GM21360 (cell line): ENCODE data around the gene SLAMF7.
"Not testable (repeated sequence)": the region's sequence is repeated elsewhere in the genome, so short reads cannot be mapped to it uniquely, and the experiment has no call there.

Experiments
- ATAC-seq: cut with Tn5 transposase; IDR thresholded peaks from one replicate; pipeline ENCODE4 v1.9.1; 2021; ENCODE audit warnings: mild to moderate bottlenecking, moderate library complexity; ENCODE audit not compliant: unreplicated experiment

Gene SLAMF7

DNA sequence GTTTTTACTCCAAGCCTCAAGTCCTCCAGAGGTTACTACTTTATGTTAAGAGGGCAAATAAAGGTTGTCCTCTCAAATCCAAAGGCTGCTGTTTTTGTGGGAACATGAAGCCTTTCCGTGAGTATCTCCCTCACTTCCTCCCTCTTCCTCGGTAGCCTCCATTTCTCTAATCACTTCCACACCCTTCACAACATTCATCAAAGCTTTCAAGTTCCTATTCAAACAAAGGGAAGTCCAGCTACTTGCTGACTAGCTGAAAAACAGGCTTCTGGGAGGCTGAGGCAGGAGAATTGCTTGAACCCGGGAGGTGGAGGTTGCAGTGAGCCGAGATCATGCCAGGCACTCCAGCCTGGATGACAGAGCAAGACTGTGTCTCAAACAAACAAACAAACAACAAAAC is 20.8 kb upstream of the SLAMF7 start:
- ATAC-seq = no peak

DNA sequence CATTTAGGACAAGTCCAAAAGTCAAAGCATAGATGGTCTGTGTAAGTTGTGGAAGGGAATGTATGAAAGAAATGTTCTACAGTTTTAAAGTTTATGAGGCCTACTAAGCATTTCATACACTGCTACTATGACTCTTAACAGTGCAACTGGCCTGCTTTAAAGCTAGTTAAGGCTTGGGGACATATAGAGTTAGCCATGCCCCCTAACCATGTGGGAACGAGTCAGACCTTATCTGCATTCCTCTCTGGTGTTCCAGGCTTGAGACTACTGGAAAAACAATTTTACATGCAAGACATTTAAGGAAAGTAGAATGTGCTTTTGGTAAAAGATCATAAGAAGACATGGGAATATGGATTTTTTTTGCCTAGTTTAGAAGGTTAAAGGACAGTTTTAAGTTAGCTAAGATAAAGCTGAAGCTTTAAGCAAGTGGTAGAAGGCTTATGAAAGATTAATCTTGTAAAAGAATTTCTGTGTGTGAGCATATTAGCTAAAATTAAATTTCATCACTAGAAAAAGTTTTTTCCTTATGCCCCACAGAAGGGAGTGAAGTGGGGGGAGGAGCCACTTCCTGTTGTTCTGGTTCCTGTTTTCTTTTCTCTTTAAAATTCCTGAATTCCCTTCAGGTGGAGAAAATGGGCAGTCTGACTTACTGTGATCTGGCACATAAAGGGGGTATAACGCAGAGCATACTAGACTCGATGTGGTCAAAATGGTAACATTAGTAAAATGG is 18.5 kb upstream of the SLAMF7 start:
- no peak for ATAC-seq

- no peak for ATAC-seq
Measured at GRCh38 chr1:160721473-160721872, 17.6 kb upstream of the SLAMF7 start.

- no peak for ATAC-seq
Measured at GRCh38 chr1:160722726-160723125, 16.3 kb upstream of the SLAMF7 start.

DNA sequence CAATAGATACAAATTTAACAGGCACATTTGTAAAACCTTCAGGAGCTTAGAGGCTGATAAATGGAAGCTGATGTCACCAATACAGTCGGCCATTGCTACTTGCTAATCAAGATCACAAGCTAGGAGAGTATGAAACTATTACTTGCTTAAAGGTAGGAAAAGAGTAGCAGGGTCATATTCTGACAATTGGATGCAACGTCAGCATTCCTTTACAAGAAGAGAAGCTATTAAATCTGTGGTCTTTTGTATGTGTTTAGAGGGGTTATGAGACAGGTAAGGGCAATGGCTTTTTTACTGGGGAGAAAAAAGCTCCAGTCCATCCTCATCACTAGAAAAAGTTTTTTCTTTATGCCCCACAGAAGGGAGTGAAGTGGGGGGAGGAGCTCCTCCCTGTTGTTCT is 15.7 kb upstream of the SLAMF7 start:
- ATAC-seq = no peak

DNA sequence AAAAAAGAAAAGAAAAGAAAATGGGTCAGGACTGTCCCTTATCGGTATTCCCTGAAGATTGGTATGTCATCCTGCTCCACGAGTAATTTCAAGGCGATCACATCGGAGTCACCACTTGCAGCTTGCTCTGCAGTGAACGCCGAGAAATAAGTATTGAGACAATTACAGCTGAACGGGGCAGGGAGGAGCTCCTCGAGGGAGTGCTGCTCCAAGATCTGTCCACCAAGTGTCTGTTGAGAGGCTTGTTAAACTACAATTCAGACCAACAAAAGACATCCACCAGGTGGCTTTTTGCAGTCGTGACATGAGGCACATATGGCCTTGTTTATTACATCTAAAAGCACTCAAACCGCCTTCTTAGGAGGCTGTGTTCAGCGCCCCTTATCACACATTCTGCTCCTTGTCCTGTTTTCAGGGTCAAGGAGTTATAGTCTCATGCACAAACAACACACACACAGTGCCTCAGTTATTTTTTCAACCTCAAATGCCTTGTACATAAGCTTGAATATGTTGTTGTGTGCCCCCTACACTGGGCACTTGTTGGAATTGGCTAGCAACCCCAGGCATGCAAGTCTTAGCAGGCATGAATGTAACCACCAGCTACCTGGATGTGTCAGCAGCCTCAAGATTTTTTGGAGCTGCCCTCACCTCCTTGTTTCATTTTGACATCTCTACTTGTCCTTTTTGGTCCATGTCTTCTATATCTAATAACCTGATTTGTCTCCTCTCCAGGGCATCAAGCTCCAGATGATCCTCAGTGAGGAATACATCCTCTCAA is 14.4 kb upstream of the SLAMF7 start:
- ATAC-seq = no peak

GRCh38 chr1:160726114-160726497 is 12.9 kb upstream of the SLAMF7 start:
- ATAC-seq = no peak

DNA sequence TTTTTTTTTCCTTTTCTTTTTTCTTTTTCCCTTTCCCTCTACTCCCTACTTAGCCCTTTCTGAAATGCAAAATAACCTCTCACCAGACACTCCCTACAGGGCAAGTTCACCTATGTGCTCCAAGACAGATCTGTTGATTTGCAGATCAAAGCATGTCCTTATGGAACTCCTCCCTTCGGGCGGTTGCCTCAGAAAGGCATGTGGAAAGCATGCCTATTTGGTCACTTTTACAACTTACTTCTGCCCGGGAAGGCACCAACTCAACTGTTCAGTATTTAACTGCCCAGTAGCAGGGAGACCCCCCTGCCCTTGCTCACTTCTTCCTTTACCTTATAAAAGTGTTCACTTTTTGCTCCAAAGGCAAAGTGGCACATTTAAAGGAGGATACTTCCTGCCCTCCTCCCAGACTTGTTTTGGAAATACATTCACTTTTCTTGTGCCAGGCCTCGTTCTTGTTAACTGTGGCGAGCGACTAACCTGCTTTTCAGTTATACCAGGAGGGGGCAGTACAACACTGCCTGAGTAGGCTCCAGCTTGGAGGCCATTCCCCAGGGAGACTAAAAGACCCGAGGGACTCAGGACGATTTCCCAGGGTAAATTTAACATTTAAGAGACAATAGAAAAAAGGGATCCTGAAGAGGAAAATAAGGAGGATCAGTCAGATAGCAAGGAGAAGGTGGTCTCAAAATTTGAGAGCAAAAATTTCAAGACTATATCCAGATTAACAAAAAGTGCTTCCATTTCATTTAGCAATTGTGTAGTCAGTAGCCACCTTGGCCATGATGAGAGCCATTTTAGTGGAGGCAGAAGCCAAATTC is 12.3 kb upstream of the SLAMF7 start:
- no peak for ATAC-seq

GRCh38 chr1:160727316-160727640 is 11.8 kb upstream of the SLAMF7 start:
- no peak for ATAC-seq

DNA sequence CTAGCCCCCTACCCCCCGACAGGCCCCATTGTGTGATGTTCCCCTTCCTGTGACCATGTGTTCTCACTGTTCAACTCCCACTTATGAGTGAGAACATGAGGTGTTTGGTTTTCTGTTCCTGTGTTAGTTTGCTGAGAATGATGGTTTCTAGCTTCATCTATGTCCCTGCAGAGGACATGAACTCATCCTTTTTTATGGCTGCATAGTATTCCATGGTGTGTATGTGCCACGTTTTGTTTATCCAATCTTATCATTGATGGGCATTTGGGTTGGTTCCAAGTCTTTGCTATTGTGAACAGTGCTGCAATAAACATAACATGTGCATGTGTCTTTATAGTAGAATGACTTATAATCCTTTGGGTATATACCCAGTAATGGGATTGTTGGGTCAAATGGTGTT is 7.5 kb upstream of the SLAMF7 start:
- ATAC-seq = not testable (repeated sequence)

GRCh38 chr1:160731990-160732389 is 7.1 kb upstream of the SLAMF7 start:
- no peak for ATAC-seq

DNA sequence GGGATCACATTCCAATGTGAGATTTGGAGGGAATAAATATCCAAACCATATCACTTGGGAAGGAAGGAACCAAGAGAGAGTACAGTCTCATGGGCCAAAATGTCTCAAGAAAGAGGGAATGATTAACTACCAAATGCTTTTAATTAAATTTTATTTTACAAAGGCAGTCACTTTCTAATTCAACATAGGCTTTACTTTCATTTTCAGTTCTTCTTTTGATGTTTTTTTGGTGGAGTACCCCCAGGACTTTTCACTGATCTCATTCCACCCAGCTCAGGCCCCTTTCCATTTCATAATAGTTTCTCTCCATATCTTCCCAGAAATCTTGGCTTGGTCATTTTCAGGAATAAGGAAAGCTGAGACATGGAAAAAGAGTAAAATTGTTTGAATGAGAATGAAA is 5.1 kb upstream of the SLAMF7 start:
- ATAC-seq = no peak

GRCh38 chr1:160734301-160734700 is 4.7 kb upstream of the SLAMF7 start:
- ATAC-seq = no peak

GRCh38 chr1:160738271-160738670 is 776 bp upstream of the SLAMF7 start:
- no peak for ATAC-seq

GRCh38 chr1:160740133-160740688 is 1.2 kb downstream of the SLAMF7 start:
- ATAC-seq = no peak

DNA sequence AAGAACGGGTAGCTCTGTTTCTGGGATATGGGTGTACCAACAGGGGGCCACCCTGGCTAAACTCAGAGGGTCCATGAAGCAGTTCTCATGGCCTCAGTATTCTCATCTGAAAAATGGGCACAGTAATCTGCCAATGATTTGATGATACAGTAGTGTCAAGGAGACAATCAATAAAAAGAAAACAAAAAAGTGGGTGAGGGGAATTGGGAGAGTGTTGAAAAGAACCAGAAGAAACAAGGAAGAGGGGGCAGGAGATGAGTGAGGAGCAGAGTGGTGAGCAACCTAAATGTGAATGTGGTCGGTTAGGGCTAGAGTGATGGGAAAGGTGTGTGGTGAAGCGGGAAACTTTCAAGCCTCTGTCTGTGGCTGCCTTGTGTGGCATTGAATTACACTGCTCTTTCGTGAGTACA is 2.0 kb downstream of the SLAMF7 start:
- no peak for ATAC-seq

DNA sequence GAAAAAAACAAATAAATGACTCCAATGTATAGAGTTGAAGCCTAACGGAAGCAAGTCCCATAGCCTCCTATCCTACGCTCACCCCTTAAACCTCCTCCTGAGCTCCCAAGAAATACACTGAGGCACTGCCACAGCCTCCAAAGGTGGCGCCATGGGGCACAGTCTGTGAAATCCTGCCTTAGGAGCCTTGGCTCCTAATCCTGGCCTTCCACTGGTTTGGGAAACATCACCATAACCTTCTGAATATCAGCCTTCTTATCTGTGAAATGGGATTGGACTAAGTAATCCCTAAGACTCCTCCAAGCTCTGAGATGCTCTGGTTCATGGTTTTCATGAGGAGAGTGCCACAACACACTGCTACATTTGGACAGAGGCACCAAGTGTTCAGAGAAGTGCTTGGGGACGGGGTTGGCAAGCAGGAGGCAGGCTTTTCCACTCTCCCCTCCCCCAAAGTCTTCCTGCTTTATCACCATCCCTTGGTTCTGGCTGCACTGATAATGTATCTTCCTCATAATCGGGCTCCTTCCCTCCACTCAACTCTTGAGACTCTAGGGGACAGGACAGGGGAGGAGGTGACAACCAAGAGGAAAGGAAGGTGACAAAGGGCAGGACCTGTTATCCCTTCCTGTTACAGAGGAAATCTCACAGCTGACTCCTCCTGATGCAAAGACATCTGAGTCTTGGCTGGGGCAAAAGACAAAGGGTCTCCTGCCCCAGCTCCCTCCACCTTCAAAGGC is 2.7 kb downstream of the SLAMF7 start:
- no peak for ATAC-seq

- ATAC-seq = no peak
Measured at GRCh38 chr1:160742428-160743127, 3.5 kb downstream of the SLAMF7 start.

DNA sequence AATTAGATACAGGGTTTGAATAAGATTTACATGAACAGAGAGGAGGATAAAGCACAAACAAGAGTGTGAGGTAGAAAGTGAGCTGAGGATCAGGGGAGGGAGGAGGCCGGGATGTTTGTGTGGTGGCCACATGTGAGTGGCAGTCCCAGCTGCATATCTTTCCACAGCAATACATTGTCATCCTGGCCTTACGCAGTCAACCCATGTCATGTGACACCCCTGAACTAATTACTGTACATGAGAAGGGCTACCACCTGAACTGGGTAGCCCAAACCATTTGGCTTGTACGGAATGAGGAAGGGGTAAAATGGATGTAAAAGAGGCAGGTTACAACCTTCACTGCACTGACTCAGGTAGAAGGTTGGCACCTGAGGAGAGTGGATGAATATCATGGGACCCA is 4.2 kb downstream of the SLAMF7 start:
- ATAC-seq = no peak

GRCh38 chr1:160744199-160744851 is 5.3 kb downstream of the SLAMF7 start:
- ATAC-seq = no peak
